Naive thymus-derived CD8-positive, alpha-beta T cell (primary cell): ENCODE results near the gene TFB1M. TPM values are rescaled to one million over a fixed set of nuclear protein-coding genes. Genes with fewer than 3 reads are reported as not detected.
A peak's percentile ranks its signal among the peaks of the same experiment; 100 is the strongest.
"Not testable (repeated sequence)": the region's sequence is repeated elsewhere in the genome, so short reads cannot be mapped to it uniquely, and the experiment has no call there.

Source experiments
- ATAC-seq, 2 donors: fragments of 150-1000 bp; cut with Tn5 transposase in 1 of 2; sonication (Bioruptor Pico), chemical (Tn5 transposase) in 1 of 2; 1 replicate in 1 of 2; 2 replicates in 1 of 2; pipeline ENCODE4 v1.10.0; 2021; ENCODE audit warnings: mild to moderate bottlenecking in 2 of 2, moderate library complexity in 2 of 2
- POLR2A ChIA-PET: fragments of 350-600 bp; sonication (Branson Sonifier 250); formaldehyde crosslinking; loops from one replicate; lab custom pipeline; 2021; ENCODE audit warnings: antibody characterized with exemption; lab: Charles Lee
- DNase-seq, 10 donors: peaks; one replicate each; pipeline versions ENCODE4 v3.0.0 to v3.0.0-alpha.2; 2020 to 2022
- H3K27ac Mint-ChIP-seq, 10 donors: one replicate each; pipeline ENCODE4 v1.8.0; 2020 to 2022; ENCODE audit warnings: mild to moderate bottlenecking in 10 of 10, mixed read lengths in 10 of 10, moderate library complexity in 4 of 10, inconsistent platforms in 1 of 10
- H3K27me3 Mint-ChIP-seq, 5 donors: one replicate each; pipeline ENCODE4 v1.8.0; 2021 to 2022; ENCODE audit warnings: mixed read lengths in 5 of 5
- H3K36me3 Mint-ChIP-seq, 3 donors: one replicate each; pipeline ENCODE4 v1.8.0; 2020 to 2022; ENCODE audit warnings: mixed read lengths in 3 of 3, mild to moderate bottlenecking in 2 of 3, inconsistent platforms in 1 of 3
- H3K4me1 Mint-ChIP-seq, 4 donors: one replicate each; pipeline ENCODE4 v1.8.0; 2021 to 2022; ENCODE audit warnings: mixed read lengths in 4 of 4
- H3K4me3 Mint-ChIP-seq, 10 donors: one replicate each; pipeline ENCODE4 v1.8.0; 2020 to 2022; ENCODE audit warnings: mild to moderate bottlenecking in 10 of 10, mixed read lengths in 10 of 10, moderate library complexity in 6 of 10, inconsistent platforms in 1 of 10
- H3K9me3 Mint-ChIP-seq, 9 donors: one replicate each; pipeline ENCODE4 v1.8.0; 2020 to 2022; ENCODE audit warnings: mixed read lengths in 9 of 9, mild to moderate bottlenecking in 3 of 9, inconsistent platforms in 1 of 9, moderate library complexity in 1 of 9
- polyA plus RNA-seq, 3 donors: library from polyadenylated mRNA; unstranded; fragments of 300-500 nt; fragmentation: Illumina TruSeq; gene quantifications; one replicate each; pipeline ENCODE4 v1.2.3, GENCODE V29; 2021
- total RNA-seq, 8 experiments: library from RNA in 2 of 8; stranded (reverse) in 2 of 8; gene quantifications; one replicate each; pipeline ENCODE4 v1.2.3 and lab custom pipeline; 2021 to 2026

TFB1M gene
- total and polyA plus RNA-seq, 5 experiments from 2014 or later, result 12.8 to 34.7 (median 17.8) TPM

GRCh38 chr6:155223646-155224451, 90.4 kb downstream of the TFB1M start:
- Mint-ChIP-seq H3K4me3 (peak overlapping the region in 2 of 10 donors; percentile 1 to 18), H3K4me1 (peaks cover 0 to 12% (median 0%) of the 10 kb centered on the region in 4 donors), H3K36me3 (no peaks in the 10 kb centered on the region), H3K9me3 (no peaks in the 10 kb centered on the region), H3K27me3 (peaks cover 0 to 29% (median 5%) of the 10 kb centered on the region in 5 donors), H3K27ac (peak overlapping the region in 3 of 10 donors; percentile 5 to 36 (median 36))
- POLR2A ChIA-PET, result no interaction called here
- DNase-seq, result no peak
- no peak for ATAC-seq

DNA sequence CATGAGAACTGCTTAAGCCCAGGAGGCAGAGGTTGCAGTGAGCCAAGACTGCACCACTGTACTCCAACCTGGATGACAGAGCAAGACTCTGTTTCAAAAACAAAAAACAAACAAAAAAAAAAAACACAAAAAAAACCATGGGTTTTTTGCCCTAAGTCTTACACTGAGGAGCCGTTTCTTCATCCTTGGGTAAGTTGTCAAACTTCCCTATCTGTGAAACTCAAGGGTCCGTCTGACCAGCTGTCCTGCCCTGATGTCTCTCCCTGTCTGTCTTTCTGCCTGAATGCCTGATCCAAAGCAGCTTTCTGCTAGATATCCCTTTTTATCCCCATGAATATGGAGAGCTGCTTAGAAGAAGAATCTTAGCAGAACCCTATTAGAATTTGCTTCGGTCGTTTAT, 91.8 kb downstream of the TFB1M start:
- POLR2A ChIA-PET, result no interaction called here
- no peak overlapping the region for H3K4me3 Mint-ChIP-seq
- no peaks in the 10 kb centered on the region for H3K36me3 Mint-ChIP-seq
- no peak overlapping the region for H3K27ac Mint-ChIP-seq
- DNase-seq (no peak), ATAC-seq (no peak)
- H3K27me3 Mint-ChIP-seq, result peaks cover 0 to 25% (median 5%) of the 10 kb centered on the region in 5 donors
- peaks cover 0 to 12% (median 0%) of the 10 kb centered on the region in 4 donors for H3K4me1 Mint-ChIP-seq
- no peaks in the 10 kb centered on the region for H3K9me3 Mint-ChIP-seq

GRCh38 chr6:155221086-155221485, 93.2 kb downstream of the TFB1M start:
- Mint-ChIP-seq H3K4me1 (peaks cover 0 to 12% (median 0%) of the 10 kb centered on the region in 4 donors), H3K9me3 (no peaks in the 10 kb centered on the region), H3K27me3 (peaks cover 2 to 17% (median 5%) of the 10 kb centered on the region in 5 donors), H3K4me3 (no peak overlapping the region), H3K27ac (no peak overlapping the region), H3K36me3 (no peaks in the 10 kb centered on the region)
- DNase-seq, result no peak
- POLR2A ChIA-PET, result no interaction called here
- no peak for ATAC-seq

DNA sequence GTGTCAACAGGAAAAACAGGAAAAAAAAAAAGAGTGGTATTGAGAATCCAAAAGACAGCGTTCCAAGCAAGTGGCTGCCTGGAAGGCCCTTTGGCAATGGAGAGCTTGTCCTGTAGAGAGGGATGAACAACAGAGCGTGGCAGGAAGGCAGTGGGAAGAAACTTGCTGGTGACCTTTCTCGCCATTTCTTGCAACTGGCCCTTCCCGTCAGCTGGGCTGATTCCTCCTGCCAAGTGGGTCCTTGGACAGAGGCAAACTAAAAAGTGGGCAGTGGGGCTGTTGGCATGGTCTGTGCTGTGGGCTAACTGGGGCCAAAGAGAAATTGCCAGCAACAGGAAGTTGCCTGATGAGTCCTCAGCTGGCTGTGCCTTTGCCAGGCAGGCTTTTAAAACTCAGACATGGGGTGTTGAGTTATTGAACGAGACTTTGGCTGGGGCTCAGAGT, 94.4 kb downstream of the TFB1M start:
- ATAC-seq, result no peak
- peaks cover 0 to 12% (median 0%) of the 10 kb centered on the region in 4 donors for H3K4me1 Mint-ChIP-seq
- peak overlapping the region in 2 of 10 donors; percentile 1 to 45 for H3K27ac Mint-ChIP-seq
- peaks cover 2 to 17% (median 4%) of the 10 kb centered on the region in 5 donors for H3K27me3 Mint-ChIP-seq
- H3K4me3 Mint-ChIP-seq, result no peak overlapping the region
- no peak for DNase-seq
- no peaks in the 10 kb centered on the region for H3K36me3 Mint-ChIP-seq
- H3K9me3 Mint-ChIP-seq, result no peaks in the 10 kb centered on the region
- POLR2A ChIA-PET, result no interaction called here

DNA sequence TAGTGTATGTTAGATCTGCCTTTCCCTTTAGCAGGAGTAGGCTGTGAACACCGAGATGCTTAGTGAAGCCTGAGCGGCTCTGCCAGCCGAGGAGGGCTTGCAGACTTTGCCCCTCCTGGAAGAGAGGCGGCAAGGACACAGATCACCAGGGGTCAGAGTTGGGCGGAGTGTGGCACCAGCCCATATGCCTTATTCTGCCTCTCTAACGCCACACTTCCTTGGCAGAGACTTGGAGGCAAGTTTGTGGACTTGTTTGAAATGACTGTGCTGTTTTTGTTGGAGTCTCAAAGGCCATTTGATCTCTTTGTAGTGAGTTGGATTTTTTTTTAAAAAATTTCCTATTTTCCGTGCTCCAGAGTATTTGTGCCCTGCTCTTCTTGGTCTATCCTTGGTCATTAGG, 95.0 kb downstream of the TFB1M start:
- no peaks in the 10 kb centered on the region for H3K36me3 Mint-ChIP-seq
- H3K27ac Mint-ChIP-seq, result peak overlapping the region in 2 of 10 donors; percentile 1 to 45
- peaks cover 3 to 17% (median 4%) of the 10 kb centered on the region in 5 donors for H3K27me3 Mint-ChIP-seq
- peaks cover 0 to 7% (median 0%) of the 10 kb centered on the region in 4 donors for H3K4me1 Mint-ChIP-seq
- ATAC-seq (no peak), DNase-seq (no peak)
- no peaks in the 10 kb centered on the region for H3K9me3 Mint-ChIP-seq
- no peak overlapping the region for H3K4me3 Mint-ChIP-seq
- POLR2A ChIA-PET, result no interaction called here

DNA sequence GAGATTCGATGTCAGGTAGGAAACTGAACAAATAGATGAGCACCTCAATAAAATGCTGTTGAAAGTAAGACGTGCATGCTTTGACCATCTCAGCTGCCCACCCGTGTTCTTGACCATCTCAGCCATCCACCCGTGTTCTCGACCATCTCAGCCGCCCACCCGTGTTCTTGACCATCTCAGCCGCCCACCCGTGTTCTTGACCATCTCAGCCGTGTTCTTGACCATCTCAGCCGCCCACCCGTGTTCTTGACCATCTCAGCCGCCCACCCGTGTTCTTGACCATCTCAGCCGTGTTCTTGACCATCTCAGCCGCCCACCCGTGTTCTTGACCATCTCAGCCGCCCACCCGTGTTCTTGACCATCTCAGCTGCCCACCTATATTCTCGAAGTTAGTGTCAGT, 95.6 kb downstream of the TFB1M start:
- H3K4me3 Mint-ChIP-seq, H3K4me1 Mint-ChIP-seq, H3K27ac Mint-ChIP-seq, POLR2A ChIA-PET, H3K36me3 Mint-ChIP-seq, ATAC-seq, H3K9me3 Mint-ChIP-seq, DNase-seq: not testable (repeated sequence)
- H3K27me3 Mint-ChIP-seq, result peaks cover 3 to 17% (median 4%) of the 10 kb centered on the region in 5 donors

DNA sequence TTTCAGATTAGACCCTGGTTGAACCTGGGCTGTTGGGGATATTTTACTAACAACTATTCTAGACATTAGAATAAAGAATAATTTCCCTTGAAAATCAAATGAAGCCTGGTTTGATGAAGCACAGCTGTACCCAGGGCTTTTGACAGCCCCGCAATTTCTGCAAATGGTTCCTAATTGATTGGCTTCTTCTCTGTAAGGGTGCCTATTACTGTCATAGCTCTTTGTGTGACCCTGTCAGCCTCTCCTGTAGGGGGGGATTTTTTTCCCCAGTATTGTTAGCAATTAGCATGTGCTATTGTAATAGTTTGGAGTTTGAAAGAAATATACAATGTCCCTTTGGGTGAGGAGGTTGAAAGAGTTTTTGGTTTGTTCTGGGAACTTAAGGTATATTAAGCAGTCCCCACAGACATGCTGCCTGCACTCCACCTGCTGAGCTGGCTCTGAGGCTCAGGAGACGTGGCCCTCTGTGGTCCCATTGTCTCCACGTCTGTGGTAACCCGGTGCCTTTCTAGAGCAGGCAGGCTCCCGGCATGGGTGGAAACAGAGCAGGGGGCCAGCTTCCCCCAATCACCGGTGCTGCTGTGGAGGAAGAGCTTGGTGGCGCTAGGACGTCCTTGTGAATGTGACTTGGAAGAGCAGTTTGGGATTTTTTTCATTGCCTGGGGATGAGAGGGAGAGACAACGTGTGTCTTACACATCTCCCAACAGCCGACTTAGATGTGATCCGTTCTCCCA, 97.8 kb downstream of the TFB1M start:
- no peak for DNase-seq
- POLR2A ChIA-PET, result no interaction called here
- Mint-ChIP-seq H3K27ac (no peak overlapping the region), H3K4me3 (no peak overlapping the region), H3K9me3 (no peaks in the 10 kb centered on the region), H3K27me3 (peaks cover 3 to 17% (median 4%) of the 10 kb centered on the region in 5 donors), H3K4me1 (no peaks in the 10 kb centered on the region), H3K36me3 (no peaks in the 10 kb centered on the region)
- ATAC-seq, result no peak

DNA sequence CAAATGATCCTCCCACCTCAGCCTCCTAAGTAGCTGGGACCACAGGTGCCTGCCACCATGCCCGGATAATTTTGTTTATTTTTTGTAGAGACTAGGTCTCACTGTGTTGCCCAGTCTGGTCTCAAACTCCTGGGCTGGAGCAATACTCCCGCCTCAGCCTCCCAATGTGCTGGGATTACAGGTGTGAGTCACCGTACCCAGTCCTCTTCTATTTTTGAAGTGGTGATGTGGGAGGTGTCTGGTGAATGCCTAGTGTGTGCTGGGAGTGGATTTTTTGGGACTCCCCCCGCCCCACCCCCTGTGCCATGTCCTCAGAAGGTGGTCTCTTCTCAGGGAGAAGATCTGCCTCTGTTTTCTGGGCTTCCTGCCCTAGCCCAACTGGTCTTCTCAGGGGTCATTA, 98.4 kb downstream of the TFB1M start:
- no peaks in the 10 kb centered on the region for H3K4me1 Mint-ChIP-seq
- peaks cover 3 to 17% (median 4%) of the 10 kb centered on the region in 5 donors for H3K27me3 Mint-ChIP-seq
- ATAC-seq (no peak), DNase-seq (no peak)
- H3K27ac Mint-ChIP-seq, result no peak overlapping the region
- no peak overlapping the region for H3K4me3 Mint-ChIP-seq
- no peaks in the 10 kb centered on the region for H3K36me3 Mint-ChIP-seq
- no peaks in the 10 kb centered on the region for H3K9me3 Mint-ChIP-seq
- POLR2A ChIA-PET, result no interaction called here

GRCh38 chr6:155213611-155214372, 100.5 kb downstream of the TFB1M start:
- no peak for DNase-seq
- Mint-ChIP-seq H3K27ac (no peak overlapping the region), H3K9me3 (no peaks in the 10 kb centered on the region), H3K36me3 (no peaks in the 10 kb centered on the region), H3K27me3 (peaks cover 0 to 10% (median 3%) of the 10 kb centered on the region in 5 donors), H3K4me3 (no peak overlapping the region), H3K4me1 (peaks cover 0 to 1% (median 0%) of the 10 kb centered on the region in 4 donors)
- ATAC-seq, result no peak
- POLR2A ChIA-PET, result no interaction called here

DNA sequence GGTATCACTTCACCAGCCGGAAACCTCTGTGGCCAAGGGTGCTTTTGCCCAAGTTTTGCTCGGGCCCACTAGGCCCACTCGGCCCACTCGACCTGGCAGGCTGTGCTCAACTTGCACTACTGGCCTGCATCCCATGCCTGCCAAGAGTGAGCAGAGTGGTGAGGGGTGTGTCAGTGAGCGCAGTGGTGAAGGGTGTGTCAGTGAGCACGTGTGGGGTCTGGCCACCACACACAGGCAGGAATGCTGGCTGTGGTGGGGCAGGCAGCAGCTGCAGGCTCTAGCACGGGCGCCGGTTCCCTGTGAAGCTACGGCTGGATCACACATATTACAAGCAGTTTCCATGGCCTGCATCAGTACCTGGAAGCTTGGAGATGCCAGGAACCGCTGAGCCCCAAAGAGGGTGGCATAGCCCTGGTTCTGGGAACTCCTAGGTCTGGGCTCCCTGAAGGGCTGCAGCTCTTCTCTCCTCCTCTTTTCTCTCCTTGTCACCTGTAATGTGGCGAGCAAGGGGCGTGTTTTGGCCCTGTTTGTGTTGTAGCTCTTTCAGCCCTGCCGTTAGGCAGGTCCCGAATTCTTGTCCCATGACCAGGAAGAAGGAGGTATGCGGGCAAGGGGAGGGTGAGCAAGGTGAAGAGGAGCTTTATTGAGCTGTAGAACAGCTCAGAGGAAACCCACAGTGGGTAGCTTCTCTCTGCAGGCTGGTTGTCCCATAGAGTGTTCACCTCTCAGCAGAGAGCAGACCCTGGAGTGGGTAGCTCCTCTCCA, 101.5 kb downstream of the TFB1M start:
- DNase-seq (no peak), ATAC-seq (no peak)
- no peaks in the 10 kb centered on the region for H3K36me3 Mint-ChIP-seq
- POLR2A ChIA-PET, result no interaction called here
- peaks cover 0 to 1% (median 0%) of the 10 kb centered on the region in 4 donors for H3K4me1 Mint-ChIP-seq
- H3K27ac Mint-ChIP-seq, result no peak overlapping the region
- no peaks in the 10 kb centered on the region for H3K9me3 Mint-ChIP-seq
- peaks cover 0 to 10% (median 2%) of the 10 kb centered on the region in 5 donors for H3K27me3 Mint-ChIP-seq
- H3K4me3 Mint-ChIP-seq, result no peak overlapping the region

GRCh38 chr6:155212106-155212505, 102.2 kb downstream of the TFB1M start:
- Mint-ChIP-seq H3K27me3 (peaks cover 0 to 10% (median 2%) of the 10 kb centered on the region in 5 donors), H3K4me1 (peaks cover 0 to 1% (median 0%) of the 10 kb centered on the region in 4 donors), H3K27ac (no peak overlapping the region), H3K4me3 (no peak overlapping the region), H3K9me3 (no peaks in the 10 kb centered on the region), H3K36me3 (no peaks in the 10 kb centered on the region)
- DNase-seq (no peak), ATAC-seq (no peak)
- POLR2A ChIA-PET, result no interaction called here

DNA sequence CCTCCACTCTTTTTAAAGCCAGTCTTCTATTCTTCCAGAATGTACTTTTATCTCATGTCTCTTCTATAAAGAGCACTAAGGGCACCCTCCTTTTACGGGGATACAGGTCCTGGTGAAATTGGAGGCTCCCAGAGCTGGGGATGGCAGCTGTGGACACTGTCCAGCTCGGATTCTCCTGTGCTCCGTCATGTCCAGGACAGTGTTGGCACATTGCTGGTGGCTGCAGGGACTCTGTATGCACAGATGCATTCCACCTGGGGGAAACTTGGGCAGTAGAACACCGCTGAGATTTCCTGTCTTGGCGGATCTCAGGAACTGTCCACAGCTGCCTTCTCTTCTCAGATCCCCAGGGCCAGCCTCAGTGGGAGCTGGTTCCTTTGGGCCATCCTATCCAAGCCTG, 107.1 kb downstream of the TFB1M start:
- Mint-ChIP-seq H3K27me3 (peaks cover 0 to 6% (median 0%) of the 10 kb centered on the region in 5 donors), H3K36me3 (no peaks in the 10 kb centered on the region), H3K27ac (no peak overlapping the region), H3K9me3 (no peaks in the 10 kb centered on the region), H3K4me1 (peaks cover 0 to 1% (median 0%) of the 10 kb centered on the region in 4 donors), H3K4me3 (no peak overlapping the region)
- ATAC-seq, result no peak
- POLR2A ChIA-PET, result no interaction called here
- DNase-seq, result no peak
